ENCODE measurements around the gene SRPK3. TPM values are rescaled to one million over a fixed set of nuclear protein-coding genes. Genes with fewer than 3 reads are reported as not detected.

The SRPK3 gene
- polyA plus RNA-seq, 3 donors, result 0.01 TPM; not detected in 2

DNA sequence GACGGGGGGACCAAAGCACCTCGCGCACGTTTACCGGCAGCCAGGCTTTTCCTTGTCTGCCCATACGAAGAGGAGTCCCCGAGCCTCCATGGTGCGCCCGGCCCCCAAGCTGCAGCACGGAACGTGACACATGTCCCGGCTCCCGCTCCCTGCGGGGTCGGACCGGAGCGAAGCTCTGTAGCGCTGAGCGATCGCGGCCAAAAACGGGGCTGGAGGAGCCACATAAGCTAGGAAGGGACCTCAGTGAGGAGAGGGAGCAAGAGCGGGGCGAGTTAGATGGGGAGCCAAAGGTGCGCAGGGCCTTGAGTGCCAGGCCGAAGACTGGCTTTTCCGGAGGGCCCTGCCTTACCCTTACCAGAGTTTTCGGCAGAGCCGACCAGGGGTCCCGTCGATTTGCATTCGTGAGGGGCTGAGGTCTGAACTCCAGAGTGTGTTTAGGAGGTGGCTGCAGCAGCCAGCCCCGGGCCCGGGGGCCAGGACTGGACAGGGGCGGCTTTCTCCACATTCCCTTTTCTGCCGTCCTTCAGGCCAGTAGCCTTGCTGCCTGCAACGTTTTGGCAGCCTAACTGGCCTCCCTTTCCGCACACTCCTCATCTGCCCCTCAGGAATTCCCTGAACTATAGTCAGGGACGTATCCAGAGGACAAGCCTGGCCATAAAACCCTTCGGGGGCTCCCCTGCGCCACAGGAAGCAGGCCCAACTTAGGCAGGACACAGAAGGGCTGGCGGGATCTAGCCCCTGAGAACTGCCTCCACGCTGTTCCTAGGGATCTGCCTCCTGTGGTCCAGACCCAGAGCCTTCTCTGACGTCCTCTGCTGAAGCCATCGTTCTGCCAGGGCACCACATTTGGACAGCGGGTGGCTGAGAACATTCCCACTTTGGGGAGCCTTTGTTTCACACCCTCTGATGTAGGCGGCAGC is 14.3 kb downstream of the SRPK3 start:
- Histone ChIP-seq H3K9ac (ENCODE audit: insufficient read depth, low read length, poor library complexity, severe bottlenecking) (peak overlapping the region; percentile 84), H3K36me3 (replicated peaks in 1 of 2; ENCODE audit: control insufficient read depth in 1 of 2, insufficient read depth in 2 of 2, low read length in 2 of 2) (peaks cover 37 to 47% of the 10 kb centered on the region in 2 donors), H3K79me2 (ENCODE audit: insufficient read depth, low read length) (peaks cover 51% of the 10 kb centered on the region), H3K27ac (ENCODE audit: low read depth in 1 of 2, low read length in 2 of 2) (peak overlapping the region; percentile 85), H3K4me1 (ENCODE audit: control insufficient read depth in 1 of 2, insufficient read depth in 2 of 2, low read length in 2 of 2) (peaks cover 21 to 35% of the 10 kb centered on the region in 2 donors), H3K9me3 (replicated peaks in 1 of 2; ENCODE audit: control insufficient read depth in 1 of 2, insufficient read depth in 1 of 2, low read length in 2 of 2) (peaks cover 0 to 15% of the 10 kb centered on the region in 2 donors), H2AFZ (ENCODE audit: insufficient read depth, low read depth, low read length, poor library complexity, severe bottlenecking) (peak overlapping the region; percentile 74), H4K20me1 (ENCODE audit: insufficient read depth, low read length) (peaks cover 31% of the 10 kb centered on the region), H3K27me3 (ENCODE audit: control insufficient read depth in 2 of 2, insufficient read depth in 2 of 2, low read length in 2 of 2) (no peaks in the 10 kb centered on the region), H3K4me3 (replicated peaks in 1 of 3; ENCODE audit: low read depth in 2 of 3, low read length in 3 of 3) (peak overlapping the region; percentile 42 to 85 (median 76)), H3K4me2 (replicated peaks; ENCODE audit: extremely low read depth, low read length, poor library complexity, severe bottlenecking) (peak overlapping the region; percentile 78)
- H3K27me3 Mint-ChIP-seq (ENCODE audit: low read depth in 3 of 3), result peaks cover 0 to 13% (median 4%) of the 10 kb centered on the region in 3 donors
- peak in 1 of 3 donors; percentile 18 for DNase-seq
- 17% methylated on average over 23 of the region's 47 CpGs for WGBS (ENCODE audit: insufficient coverage)
- peaks cover 0 to 56% (median 17%) of the 10 kb centered on the region in 7 donors for H3K9me3 Mint-ChIP-seq
- peak overlapping the region; percentile 86 to 92 for H3K4me3 Mint-ChIP-seq
- H3K27ac Mint-ChIP-seq, result peak overlapping the region; percentile 88 to 95 (median 92)
- TF ChIP-seq, protein P1, sequence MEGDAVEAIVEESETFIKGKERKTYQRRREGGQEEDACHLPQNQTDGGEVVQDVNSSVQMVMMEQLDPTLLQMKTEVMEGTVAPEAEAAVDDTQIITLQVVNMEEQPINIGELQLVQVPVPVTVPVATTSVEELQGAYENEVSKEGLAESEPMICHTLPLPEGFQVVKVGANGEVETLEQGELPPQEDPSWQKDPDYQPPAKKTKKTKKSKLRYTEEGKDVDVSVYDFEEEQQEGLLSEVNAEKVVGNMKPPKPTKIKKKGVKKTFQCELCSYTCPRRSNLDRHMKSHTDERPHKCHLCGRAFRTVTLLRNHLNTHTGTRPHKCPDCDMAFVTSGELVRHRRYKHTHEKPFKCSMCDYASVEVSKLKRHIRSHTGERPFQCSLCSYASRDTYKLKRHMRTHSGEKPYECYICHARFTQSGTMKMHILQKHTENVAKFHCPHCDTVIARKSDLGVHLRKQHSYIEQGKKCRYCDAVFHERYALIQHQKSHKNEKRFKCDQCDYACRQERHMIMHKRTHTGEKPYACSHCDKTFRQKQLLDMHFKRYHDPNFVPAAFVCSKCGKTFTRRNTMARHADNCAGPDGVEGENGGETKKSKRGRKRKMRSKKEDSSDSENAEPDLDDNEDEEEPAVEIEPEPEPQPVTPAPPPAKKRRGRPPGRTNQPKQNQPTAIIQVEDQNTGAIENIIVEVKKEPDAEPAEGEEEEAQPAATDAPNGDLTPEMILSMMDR (IDR thresholded peaks at IDR 0.05), result no peak
- peaks cover 26% of the 10 kb centered on the region for H3K4me1 Mint-ChIP-seq
- peaks cover 27 to 56% of the 10 kb centered on the region in 2 donors for H3K36me3 Mint-ChIP-seq
- intact Hi-C loops (cut with micrococcal nuclease), result loop anchor here (5.0 to 10.0 kb wide), 4 partner anchors 130 to 840 kb away; partner anchors contain the start of gene ARHGAP4 (in 2 of the 2)

DNA sequence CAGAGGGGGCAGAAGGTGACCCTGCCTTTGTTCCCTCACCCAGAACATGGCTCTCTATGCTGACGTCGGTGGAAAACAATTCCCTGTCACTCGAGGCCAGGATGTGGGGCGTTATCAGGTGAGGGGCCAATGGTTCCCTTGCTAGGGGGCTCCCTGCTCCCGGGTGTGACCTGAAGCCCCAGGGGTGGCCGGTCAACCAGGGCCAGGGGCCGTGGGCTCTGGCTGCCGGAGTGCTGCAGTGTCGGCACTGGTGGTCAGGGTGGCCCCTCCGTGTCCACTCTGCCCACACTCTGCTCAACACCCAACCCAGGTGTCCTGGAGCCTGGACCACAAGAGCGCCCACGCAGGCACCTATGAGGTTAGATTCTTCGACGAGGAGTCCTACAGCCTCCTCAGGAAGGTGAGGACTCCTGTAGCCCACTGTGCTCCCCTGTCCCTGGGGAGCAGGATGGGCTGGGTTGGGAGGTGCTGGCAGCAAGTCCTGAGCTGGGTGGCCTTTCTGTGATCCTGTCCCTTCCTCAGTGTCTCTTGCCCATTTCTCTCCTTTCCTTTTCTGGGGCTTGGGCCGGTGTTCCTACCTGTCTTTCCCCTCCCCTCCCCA is 16.7 kb downstream of the SRPK3 start:
- Histone ChIP-seq H3K4me3 (replicated peaks in 1 of 3; ENCODE audit: low read depth in 2 of 3, low read length in 3 of 3) (no peak overlapping the region), H3K9me3 (replicated peaks in 1 of 2; ENCODE audit: control insufficient read depth in 1 of 2, insufficient read depth in 1 of 2, low read length in 2 of 2) (peaks cover 0 to 15% of the 10 kb centered on the region in 2 donors), H3K27me3 (ENCODE audit: control insufficient read depth in 2 of 2, insufficient read depth in 2 of 2, low read length in 2 of 2) (no peaks in the 10 kb centered on the region), H3K9ac (ENCODE audit: insufficient read depth, low read length, poor library complexity, severe bottlenecking) (no peak overlapping the region), H3K4me2 (replicated peaks; ENCODE audit: extremely low read depth, low read length, poor library complexity, severe bottlenecking) (no peak overlapping the region), H3K36me3 (replicated peaks in 1 of 2; ENCODE audit: control insufficient read depth in 1 of 2, insufficient read depth in 2 of 2, low read length in 2 of 2) (peaks cover 24 to 27% of the 10 kb centered on the region in 2 donors), H2AFZ (ENCODE audit: insufficient read depth, low read depth, low read length, poor library complexity, severe bottlenecking) (no peak overlapping the region), H4K20me1 (ENCODE audit: insufficient read depth, low read length) (peaks cover 7% of the 10 kb centered on the region), H3K4me1 (ENCODE audit: control insufficient read depth in 1 of 2, insufficient read depth in 2 of 2, low read length in 2 of 2) (peaks cover 18 to 30% of the 10 kb centered on the region in 2 donors), H3K79me2 (ENCODE audit: insufficient read depth, low read length) (peaks cover 29% of the 10 kb centered on the region), H3K27ac (ENCODE audit: low read depth in 1 of 2, low read length in 2 of 2) (no peak overlapping the region)
- TF ChIP-seq, protein P1 (IDR thresholded peaks at IDR 0.05), result no peak
- no peak for DNase-seq
- WGBS (ENCODE audit: insufficient coverage), result 76% methylated on average over 2 of the region's 15 CpGs
- intact Hi-C loops (cut with micrococcal nuclease), result loop anchor here (10.0 kb wide), 2 partner anchors 127 to 843 kb away; partner anchors contain the start of gene ARHGAP4 (in 1 of the 2)
- no peak overlapping the region for H3K4me3 Mint-ChIP-seq
- H3K9me3 Mint-ChIP-seq, result peaks cover 0 to 55% (median 17%) of the 10 kb centered on the region in 7 donors
- peaks cover 24% of the 10 kb centered on the region for H3K4me1 Mint-ChIP-seq
- no peak overlapping the region for H3K27ac Mint-ChIP-seq
- peaks cover 20 to 39% of the 10 kb centered on the region in 2 donors for H3K36me3 Mint-ChIP-seq
- H3K27me3 Mint-ChIP-seq (ENCODE audit: low read depth in 3 of 3), result peaks cover 4 to 12% (median 8%) of the 10 kb centered on the region in 3 donors

Measured in CD14-positive monocyte (primary cell).